ENCODE measurements around the gene PHACTR2.

DNA sequence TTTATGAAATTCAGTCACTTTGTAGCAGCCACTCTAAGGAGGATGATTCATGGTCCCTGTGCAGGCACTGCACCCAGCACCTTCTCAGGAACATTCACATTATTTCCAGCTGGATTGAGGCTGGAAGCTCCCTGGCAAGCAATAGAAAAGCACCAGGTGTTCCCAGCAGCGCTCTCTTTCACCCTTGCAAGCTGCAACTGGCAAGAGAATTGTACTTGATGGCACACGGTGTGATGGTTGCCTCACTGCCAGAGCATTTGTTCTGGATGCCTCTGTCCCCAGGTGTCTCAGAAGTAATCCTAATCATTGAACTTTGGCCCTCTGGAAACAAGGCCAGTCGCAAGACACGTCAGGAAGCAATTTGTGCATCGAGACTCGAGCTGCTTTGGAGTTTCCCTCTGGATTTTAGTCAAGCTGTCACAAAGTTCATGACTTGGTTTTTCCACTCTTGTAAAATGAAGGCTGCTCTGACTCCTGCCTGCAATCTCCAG lies 24.9 kb upstream of the PHACTR2 start:
- TF ChIP-seq POU2F2 (IDR thresholded peaks at IDR 0.05; ENCODE audit: low read depth, low read length) (no peak), POLR2A (IDR thresholded peaks at IDR 0.05; ENCODE audit: low read depth, low read length) (no peak), POLR2AphosphoS5 (IDR thresholded peaks at IDR 0.05; ENCODE audit: low read depth, low read length) (no peak), TAF1 (IDR thresholded peaks at IDR 0.05; ENCODE audit: low read depth, low read length) (no peak)
